ENCODE measurements around the gene STUM. TPM values are rescaled to one million over a fixed set of nuclear protein-coding genes. Genes with fewer than 3 reads are reported as not detected.

Gene STUM
- total RNA-seq, 6 donors from 2014 or later = under 0.01 to 0.98 (median 0.20) TPM; not detected in 1

DNA sequence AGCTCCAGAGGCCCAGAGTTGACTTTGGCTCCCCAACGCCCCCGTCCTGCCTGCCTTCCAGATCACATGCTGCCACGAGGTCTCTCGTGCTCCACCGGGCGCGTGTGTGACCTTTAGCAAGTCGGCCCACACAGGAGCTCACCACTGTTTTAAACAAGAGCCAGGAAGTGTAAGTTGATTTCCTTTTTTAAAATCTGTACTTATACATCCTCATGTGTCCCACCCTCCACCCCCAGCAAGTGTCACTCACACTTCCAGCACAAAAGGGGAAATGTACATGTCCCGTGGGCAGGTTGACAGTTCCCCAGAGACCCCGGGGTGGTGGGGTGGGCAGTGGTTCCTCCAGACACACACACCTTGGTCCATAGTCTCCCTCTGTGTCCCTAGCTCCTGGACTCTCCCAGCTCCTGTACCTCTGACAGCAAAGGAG, 84.4 kb downstream of the STUM start:
- ATAC-seq (ENCODE audit: low FRiP score in 2 of 2) = no peak
- H3K4me1 ChIP-seq = peaks cover 6 to 15% (median 8%) of the 10 kb centered on the region in 4 donors
- peak; percentile 36 to 56 for DNase-seq
- TF ChIP-seq POLR2AphosphoS5 (IDR thresholded peaks at IDR 0.05) (peak in 1 of 2 donors; percentile 32), POLR2A (IDR thresholded peaks at IDR 0.05) (no peak), EP300 (IDR thresholded peaks at IDR 0.05) (peak in 1 of 4 donors; percentile 51)
- TF ChIP-seq, protein P1, sequence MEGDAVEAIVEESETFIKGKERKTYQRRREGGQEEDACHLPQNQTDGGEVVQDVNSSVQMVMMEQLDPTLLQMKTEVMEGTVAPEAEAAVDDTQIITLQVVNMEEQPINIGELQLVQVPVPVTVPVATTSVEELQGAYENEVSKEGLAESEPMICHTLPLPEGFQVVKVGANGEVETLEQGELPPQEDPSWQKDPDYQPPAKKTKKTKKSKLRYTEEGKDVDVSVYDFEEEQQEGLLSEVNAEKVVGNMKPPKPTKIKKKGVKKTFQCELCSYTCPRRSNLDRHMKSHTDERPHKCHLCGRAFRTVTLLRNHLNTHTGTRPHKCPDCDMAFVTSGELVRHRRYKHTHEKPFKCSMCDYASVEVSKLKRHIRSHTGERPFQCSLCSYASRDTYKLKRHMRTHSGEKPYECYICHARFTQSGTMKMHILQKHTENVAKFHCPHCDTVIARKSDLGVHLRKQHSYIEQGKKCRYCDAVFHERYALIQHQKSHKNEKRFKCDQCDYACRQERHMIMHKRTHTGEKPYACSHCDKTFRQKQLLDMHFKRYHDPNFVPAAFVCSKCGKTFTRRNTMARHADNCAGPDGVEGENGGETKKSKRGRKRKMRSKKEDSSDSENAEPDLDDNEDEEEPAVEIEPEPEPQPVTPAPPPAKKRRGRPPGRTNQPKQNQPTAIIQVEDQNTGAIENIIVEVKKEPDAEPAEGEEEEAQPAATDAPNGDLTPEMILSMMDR (IDR thresholded peaks at IDR 0.05) = no peak
- peaks cover 4 to 50% (median 26%) of the 10 kb centered on the region in 4 donors for H3K36me3 ChIP-seq
- H3K27me3 ChIP-seq = no peaks in the 10 kb centered on the region
- 76 to 85% methylated on average over 10 of the region's 10 CpGs for WGBS, 2 donors
- H3K27ac ChIP-seq = peak overlapping the region in 2 of 4 donors; percentile 7 to 70
- no peak overlapping the region for H3K4me3 ChIP-seq
- no peaks in the 10 kb centered on the region for H3K9me3 ChIP-seq

DNA sequence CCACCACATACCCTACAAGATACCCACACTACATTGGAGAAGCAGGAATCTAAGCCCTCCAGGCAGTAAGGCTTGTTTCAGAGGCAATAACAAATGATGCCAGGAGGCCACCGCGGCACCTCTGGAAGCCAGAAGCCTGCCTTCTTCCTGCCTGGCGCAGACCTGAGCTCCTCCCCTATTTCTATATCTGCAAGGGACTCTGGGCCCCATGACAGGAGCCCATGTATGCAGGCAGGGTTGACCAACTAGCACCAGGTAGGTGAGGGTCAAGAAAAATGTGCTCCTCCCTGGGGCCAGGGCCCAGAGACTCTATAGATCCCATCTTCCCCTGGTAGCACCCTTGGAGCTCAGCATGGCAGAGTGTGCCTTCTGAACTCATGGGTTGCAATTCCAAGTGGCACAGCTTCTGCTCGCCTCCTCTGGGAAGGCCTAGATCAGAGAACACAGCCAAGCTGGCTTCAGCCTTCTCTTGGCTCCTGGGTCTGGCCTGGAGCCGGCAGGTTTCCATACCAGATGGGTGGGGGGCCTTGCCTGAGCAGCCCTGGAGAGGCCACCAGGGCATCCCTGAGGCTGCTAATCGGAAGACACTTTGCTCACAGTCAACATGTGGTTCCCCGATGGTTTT, 85.1 kb downstream of the STUM start:
- no peak for TF ChIP-seq EP300 (IDR thresholded peaks at IDR 0.05)
- TF ChIP-seq, protein P1 (IDR thresholded peaks at IDR 0.05) = no peak
- TF ChIP-seq POLR2A (IDR thresholded peaks at IDR 0.05) = no peak
- no peak for TF ChIP-seq POLR2AphosphoS5 (IDR thresholded peaks at IDR 0.05)
- 55 to 74% methylated on average over 3 to 6 of the region's 7 CpGs for WGBS, 2 donors
- peak in 1 of 2 donors; percentile 19 for DNase-seq
- Histone ChIP-seq H3K4me1 (peaks cover 6 to 15% (median 8%) of the 10 kb centered on the region in 4 donors), H3K27me3 (no peaks in the 10 kb centered on the region), H3K4me3 (no peak overlapping the region), H3K27ac (peak overlapping the region in 3 of 4 donors; percentile 54 to 70 (median 57)), H3K9me3 (no peaks in the 10 kb centered on the region), H3K36me3 (peaks cover 6 to 57% (median 30%) of the 10 kb centered on the region in 4 donors)
- no peak for ATAC-seq (ENCODE audit: low FRiP score in 2 of 2)

DNA sequence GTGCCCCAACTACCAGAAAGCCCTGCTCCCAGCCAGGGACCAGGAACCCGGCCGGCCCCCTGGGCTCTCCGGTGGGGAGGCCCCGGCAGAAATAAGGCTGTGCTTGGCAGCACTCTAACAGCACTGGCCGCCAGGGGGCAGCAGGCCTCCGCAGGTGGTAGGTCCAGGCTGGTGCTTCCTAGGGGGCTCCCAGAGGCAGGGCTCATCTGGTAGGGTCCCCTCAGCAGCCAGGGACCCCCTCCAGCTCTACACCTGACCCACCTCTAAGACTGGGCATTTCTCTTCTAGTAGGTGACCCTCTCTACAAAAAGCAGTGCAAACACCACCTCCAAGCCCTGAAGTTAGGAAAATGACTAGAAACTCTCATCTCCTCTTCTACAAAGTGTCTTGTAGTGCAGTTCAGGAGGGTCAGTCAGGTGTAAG, 85.6 kb downstream of the STUM start:
- 0% methylated on average over 2 of the region's 6 CpGs; no CpG with 5 or more reads in 1 of the 2 donors for WGBS, 2 donors
- Histone ChIP-seq H3K27me3 (no peaks in the 10 kb centered on the region), H3K27ac (peak overlapping the region in 3 of 4 donors; percentile 54 to 70 (median 57)), H3K4me1 (peaks cover 6 to 15% (median 8%) of the 10 kb centered on the region in 4 donors), H3K9me3 (no peaks in the 10 kb centered on the region), H3K4me3 (no peak overlapping the region), H3K36me3 (peaks cover 7 to 63% (median 33%) of the 10 kb centered on the region in 4 donors)
- no peak for TF ChIP-seq EP300 (IDR thresholded peaks at IDR 0.05)
- peak in 1 of 2 donors; percentile 28 for TF ChIP-seq POLR2AphosphoS5 (IDR thresholded peaks at IDR 0.05)
- TF ChIP-seq, protein P1 (IDR thresholded peaks at IDR 0.05) = peak; percentile 86 to 95 (median 92)
- ATAC-seq (ENCODE audit: low FRiP score in 2 of 2) (peak; percentile 87 to 89), DNase-seq (peak; percentile 82 to 95)

DNA sequence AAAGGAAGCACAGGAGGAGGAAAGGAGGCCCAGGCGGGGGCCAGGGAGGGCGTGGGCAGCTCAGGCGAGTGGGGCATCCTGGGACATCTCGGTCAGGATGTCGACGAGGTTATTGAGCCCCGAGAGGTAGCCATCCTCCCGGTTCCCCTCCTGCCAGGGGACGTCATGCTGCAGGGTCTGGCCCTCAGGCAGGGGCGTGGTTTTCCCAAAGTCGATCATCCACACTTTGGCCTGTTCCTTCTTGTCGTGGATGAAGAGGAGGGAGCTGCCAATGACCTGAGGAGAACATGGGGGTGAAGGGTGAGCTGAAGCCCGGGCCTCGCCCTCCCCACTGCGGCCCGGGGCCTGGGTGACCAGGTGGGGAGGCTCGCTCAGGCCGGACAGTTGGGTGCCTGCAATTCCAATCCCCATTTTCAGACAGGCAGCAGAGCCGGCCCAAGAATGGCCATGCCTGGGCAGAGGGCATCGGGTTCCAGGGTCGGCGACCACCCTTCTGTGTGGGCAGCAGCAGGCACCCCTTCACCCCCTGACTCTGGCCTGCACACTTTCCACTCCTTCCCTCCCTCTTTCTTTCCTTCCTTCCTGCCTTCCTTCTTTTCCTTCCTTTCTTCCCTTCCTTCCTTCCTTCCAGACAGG, 86.2 kb downstream of the STUM start:
- TF ChIP-seq, protein P1 (IDR thresholded peaks at IDR 0.05) = no peak
- no peak for TF ChIP-seq EP300 (IDR thresholded peaks at IDR 0.05)
- no peak for TF ChIP-seq POLR2AphosphoS5 (IDR thresholded peaks at IDR 0.05)
- TF ChIP-seq POLR2A (IDR thresholded peaks at IDR 0.05) = no peak
- Histone ChIP-seq H3K36me3 (peaks cover 7 to 68% (median 38%) of the 10 kb centered on the region in 4 donors), H3K27me3 (no peaks in the 10 kb centered on the region), H3K9me3 (no peaks in the 10 kb centered on the region), H3K4me1 (peaks cover 6 to 15% (median 8%) of the 10 kb centered on the region in 4 donors), H3K27ac (peak overlapping the region in 2 of 4 donors; percentile 57 to 70), H3K4me3 (no peak overlapping the region)
- whole genome bisulfite sequencing, 2 donors = 88 to 97% methylated on average over 15 to 22 of the region's 22 CpGs
- ATAC-seq (ENCODE audit: low FRiP score in 2 of 2) (no peak), DNase-seq (peak; percentile 18 to 55)

Data from upper lobe of left lung (tissue), 6 donors.